Mammary epithelial cell (primary cell): ENCODE results near the gene CNTN2.

Experiments
- CTCF ChIP-seq, 2 donors: IDR thresholded peaks in 1 of 2; conservative IDR thresholded peaks in 1 of 2; 2 replicates each; pipeline ENCODE4 v1.5.1; 2011 to 2012; ENCODE audit warnings: inconsistent platforms in 2 of 2, low read length in 2 of 2, mild to moderate bottlenecking in 2 of 2, control low read depth in 1 of 2, low read depth in 1 of 2; ENCODE audit not compliant: insufficient read depth in 1 of 2; ENCODE audit errors: extremely low read depth in 1 of 2
- EZH2 ChIP-seq: IDR thresholded peaks from 2 replicates; pipeline ENCODE4 v1.6.1; 2012; ENCODE audit warnings: low read length, inconsistent platforms, borderline replicate concordance

- TF ChIP-seq CTCF (conservative IDR thresholded peaks at IDR 0.05 in 1 of 2, IDR thresholded peaks at IDR 0.05 in 1 of 2; ENCODE audit: extremely low read depth in 1 of 2, insufficient read depth in 1 of 2, low read depth in 1 of 2, low read length in 2 of 2), result no peak
- TF ChIP-seq EZH2, result no peak
These were observed 6.5 kb downstream of the CNTN2 start for GRCh38 chr1:205049479-205049878.
